ENCODE measurements around the gene KIFC1. TPM values are rescaled to one million over a fixed set of nuclear protein-coding genes. Genes with fewer than 3 reads are reported as not detected.
A peak's percentile ranks its signal among the peaks of the same experiment; 100 is the strongest.

Gene KIFC1
- total and polyA plus RNA-seq, 12 donors = 0.09 to 6.1 (median 0.35) TPM; not detected in 2

- no peak for ATAC-seq
- Histone ChIP-seq H3K4me3 (peak overlapping the region in 8 of 10 donors; percentile 74 to 100 (median 99)), H3K27me3 (no peaks in the 10 kb centered on the region), H3K4me1 (peaks cover 14 to 49% (median 40%) of the 10 kb centered on the region in 9 donors), H3K27ac (peak overlapping the region in 8 of 10 donors; percentile 93 to 100 (median 99)), H3K9me3 (no peaks in the 10 kb centered on the region), H3K36me3 (peaks cover 0 to 50% (median 21%) of the 10 kb centered on the region in 9 donors)
- TF ChIP-seq CTCF (IDR thresholded peaks at IDR 0.05) = no peak
- intact Hi-C loops (cut with DNase I) = loop anchor here in 3 of 10 donors (10.0 kb wide), 2 partner anchors 98 to 1748 kb away; partner anchors contain the start of genes TAPBP (in 2 of the 3), ZBTB22 (in 2 of the 3), C6orf47 (in 1 of the 3) and CSNK2B (in 1 of the 3)
- 86 to 90% methylated on average over 10 of the region's 10 CpGs for WGBS, 2 donors
- no peak for DNase-seq
Measured at GRCh38 chr6:33412140-33413009, 20.8 kb downstream of the KIFC1 start.

GRCh38 chr6:33413241-33414120 is 21.9 kb downstream of the KIFC1 start:
- WGBS, 2 donors = 87 to 88% methylated on average over 14 of the region's 14 CpGs
- Histone ChIP-seq H3K4me1 (peaks cover 16 to 55% (median 43%) of the 10 kb centered on the region in 9 donors), H3K9me3 (no peaks in the 10 kb centered on the region), H3K27ac (no peak overlapping the region), H3K4me3 (no peak overlapping the region), H3K36me3 (peaks cover 0 to 50% (median 21%) of the 10 kb centered on the region in 9 donors), H3K27me3 (no peaks in the 10 kb centered on the region)
- no peak for TF ChIP-seq CTCF (IDR thresholded peaks at IDR 0.05)
- DNase-seq = no peak
- intact Hi-C loops (cut with DNase I) = loop anchor here in 3 of 10 donors (10.0 kb wide), 2 partner anchors 99 to 1749 kb away; partner anchors contain the start of genes TAPBP (in 2 of the 3), ZBTB22 (in 2 of the 3), C6orf47 (in 1 of the 3) and CSNK2B (in 1 of the 3)
- ATAC-seq = no peak

GRCh38 chr6:33414592-33415271 is 23.1 kb downstream of the KIFC1 start:
- H3K4me3 ChIP-seq = no peak overlapping the region
- no peak overlapping the region for H3K27ac ChIP-seq
- DNase-seq = no peak
- TF ChIP-seq CTCF (IDR thresholded peaks at IDR 0.05) = peak in 4 of 9 donors; percentile 11 to 32 (median 26)
- no peak for ATAC-seq
- H3K27me3 ChIP-seq = no peaks in the 10 kb centered on the region
- WGBS, 2 donors = 70 to 86% methylated on average over 11 to 12 of the region's 12 CpGs
- peaks cover 0 to 50% (median 21%) of the 10 kb centered on the region in 9 donors for H3K36me3 ChIP-seq
- intact Hi-C loops (cut with DNase I) = loop anchor here in 3 of 10 donors (10.0 kb wide), 2 partner anchors 100 to 1750 kb away; partner anchors contain the start of genes TAPBP (in 2 of the 3), ZBTB22 (in 2 of the 3), C6orf47 (in 1 of the 3) and CSNK2B (in 1 of the 3)
- H3K4me1 ChIP-seq = peaks cover 23 to 66% (median 55%) of the 10 kb centered on the region in 9 donors
- H3K9me3 ChIP-seq = no peaks in the 10 kb centered on the region
